Renal cortex interstitium (tissue), 11 donors: ENCODE results near the gene NXN. TPM values are rescaled to one million over a fixed set of nuclear protein-coding genes. Genes with fewer than 3 reads are reported as not detected.
"Not testable (repeated sequence)": the region's sequence is repeated elsewhere in the genome, so short reads cannot be mapped to it uniquely, and the experiment has no call there.

ENCODE experiments used
- DNase-seq, 11 donors: peaks; one replicate each; pipeline ENCODE4 v3.0.0-alpha.2; 2013; ENCODE audit warnings: low read depth in 9 of 11, low spot score in 4 of 11; ENCODE audit errors: extremely low read depth in 1 of 11
- polyA plus RNA-seq, 3 donors: library from polyadenylated mRNA; unstranded; fragments of 120-200 nt; gene quantifications; one replicate each; pipeline ENCODE4 v1.2.1, GENCODE V29; 2013; ENCODE audit not compliant: insufficient read length in 3 of 3

The NXN gene
- polyA plus RNA-seq, 3 donors, result 29.9 to 38.5 (median 33.1) TPM

DNA sequence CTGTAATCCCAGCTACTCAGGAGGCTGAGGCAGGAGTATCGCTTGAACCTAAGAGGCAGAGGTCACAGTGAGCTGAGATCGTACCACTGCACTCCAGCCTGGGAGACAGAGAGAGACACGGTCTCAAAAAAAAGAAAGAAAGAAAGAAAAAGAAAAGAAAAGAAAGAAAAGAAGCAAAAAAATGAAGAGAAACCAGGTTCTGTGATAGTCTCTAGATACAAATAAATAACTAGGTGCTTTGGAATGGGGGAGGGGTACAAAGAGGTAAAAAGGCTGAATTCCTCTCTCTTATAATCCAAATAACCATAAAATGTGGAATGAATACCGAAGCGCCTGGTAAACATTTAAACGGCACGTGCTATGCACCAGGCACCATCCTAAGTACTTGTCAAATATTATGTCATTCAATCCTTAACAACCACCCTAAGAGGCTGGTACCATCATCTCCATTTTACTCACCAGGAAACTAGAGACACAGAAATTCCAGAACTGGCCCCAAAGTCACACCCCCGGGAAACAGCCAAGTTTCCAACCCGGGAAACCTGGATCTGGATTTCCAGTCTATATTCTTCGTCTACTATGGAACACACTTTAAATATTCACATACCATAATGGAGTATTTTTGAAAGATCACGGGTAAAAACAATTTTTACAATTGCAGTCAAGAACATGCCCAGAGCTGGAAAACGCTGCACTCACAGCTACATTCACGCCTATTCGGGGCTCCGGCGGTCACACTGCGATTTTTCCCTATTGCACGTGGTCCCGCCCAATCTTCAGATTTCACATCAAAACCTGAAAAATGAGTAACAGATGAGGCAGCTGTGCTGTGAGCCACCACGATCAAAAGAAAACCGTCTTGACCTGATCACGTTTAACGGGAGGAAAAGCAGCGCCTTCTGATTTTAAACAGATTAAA, 10.5 kb downstream of the NXN start:
- no peak for DNase-seq

DNA sequence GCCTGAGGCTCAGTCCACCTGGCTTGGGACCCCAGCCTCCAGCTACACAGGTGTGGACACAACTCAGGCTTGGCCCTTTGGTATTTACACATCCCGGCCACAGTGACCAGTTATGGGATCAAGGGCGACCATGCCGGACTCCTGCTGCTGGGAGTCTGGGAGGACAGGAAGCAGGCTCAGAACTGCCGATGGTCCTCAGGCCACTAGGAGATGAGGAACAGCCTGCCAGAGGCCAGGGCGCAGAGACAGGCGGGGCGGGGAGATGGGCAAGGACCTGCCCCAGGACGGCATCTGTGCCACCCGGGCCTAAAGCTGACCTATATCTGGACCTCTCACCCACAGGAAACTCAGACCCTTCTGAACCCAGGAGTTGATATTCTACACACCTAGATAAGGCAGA, 12.5 kb downstream of the NXN start:
- DNase-seq, result no peak

DNA sequence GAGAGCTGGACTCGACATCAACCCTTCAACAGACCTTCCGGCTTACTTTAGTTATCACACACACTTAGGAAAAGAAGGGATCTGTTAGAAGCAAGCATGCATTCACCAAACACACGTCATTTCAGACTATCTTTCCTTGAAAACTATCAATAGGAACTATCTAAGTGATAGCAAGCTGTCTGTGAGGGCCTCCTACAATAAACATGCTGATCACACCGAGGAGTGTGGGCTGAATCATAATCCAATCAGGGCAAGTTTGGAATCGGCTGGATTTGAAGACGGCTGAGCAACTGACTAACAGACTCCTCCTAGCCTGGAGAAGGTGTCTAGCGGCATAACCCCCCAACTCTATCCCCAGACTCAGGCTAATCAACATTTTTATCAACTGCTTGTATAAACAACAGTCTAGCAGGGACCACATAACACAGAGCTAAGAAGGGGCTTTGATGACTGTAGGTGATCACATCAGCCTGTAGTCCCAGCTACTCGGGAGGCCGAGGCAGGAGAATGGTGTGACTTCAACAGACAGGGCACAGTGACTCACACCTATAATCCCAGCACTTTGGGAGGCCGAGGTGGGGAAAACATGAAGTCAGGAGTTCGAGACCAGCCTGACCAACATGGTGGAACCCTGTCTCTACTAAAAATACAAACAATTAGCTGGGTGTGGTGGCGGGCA, 14.1 kb downstream of the NXN start:
- DNase-seq, result no peak

DNA sequence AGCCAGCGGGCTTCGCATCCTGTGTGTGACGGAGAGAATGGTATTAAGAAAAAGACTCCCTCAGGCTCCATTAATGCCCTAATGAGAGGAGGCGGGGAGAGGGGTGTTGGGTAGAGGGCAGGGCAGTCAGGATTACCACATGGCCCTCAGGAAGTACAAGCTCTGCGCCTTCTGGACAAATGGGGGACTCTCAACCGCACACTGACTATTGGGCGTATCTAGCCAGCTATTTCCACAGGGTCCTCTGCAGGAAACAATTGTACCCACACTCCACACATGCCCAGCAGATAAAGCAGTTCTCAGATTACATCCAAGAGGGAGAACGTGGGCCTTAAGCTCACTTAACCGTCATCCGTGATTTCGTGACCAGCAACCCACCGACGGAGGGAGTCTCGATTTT, 14.7 kb downstream of the NXN start:
- no peak for DNase-seq

DNA sequence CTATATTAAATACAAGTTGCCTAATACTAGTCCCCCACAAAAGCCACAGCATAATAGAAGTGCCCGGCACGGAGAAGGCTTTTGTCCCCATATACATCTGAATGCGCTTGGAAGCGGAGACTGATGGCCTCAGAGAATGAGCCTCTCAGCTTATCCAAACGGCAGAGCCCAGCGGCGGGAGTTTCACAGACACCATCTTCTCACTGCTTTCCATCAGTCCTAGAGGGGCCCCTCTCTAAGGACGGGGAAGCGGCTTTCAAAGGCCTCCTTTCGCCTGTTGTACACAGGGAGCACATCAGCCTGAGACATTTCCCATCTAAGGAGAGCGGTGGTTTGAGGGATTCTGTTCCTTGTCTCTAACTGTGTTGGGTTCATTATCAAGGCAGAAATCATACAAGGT, 16.9 kb downstream of the NXN start:
- no peak for DNase-seq

DNA sequence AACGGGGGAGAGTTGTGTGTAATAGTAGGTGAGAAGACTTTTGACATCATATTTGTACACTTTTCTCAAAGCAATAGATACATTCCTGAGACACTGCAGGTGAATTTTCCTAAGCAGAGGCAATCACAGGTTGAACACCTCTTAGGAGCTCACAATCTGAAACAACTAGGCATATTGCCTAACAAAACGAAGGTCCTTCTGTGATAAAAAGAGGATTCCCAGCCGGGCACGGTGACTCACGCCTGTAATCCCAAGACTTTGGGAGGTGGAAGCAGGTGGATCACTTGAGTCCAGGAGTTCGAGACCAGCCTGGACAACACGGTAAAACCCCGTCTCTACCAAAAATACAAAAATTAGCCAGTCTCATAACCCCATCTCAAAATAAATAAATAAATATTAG, 17.4 kb downstream of the NXN start:
- no peak for DNase-seq

DNA sequence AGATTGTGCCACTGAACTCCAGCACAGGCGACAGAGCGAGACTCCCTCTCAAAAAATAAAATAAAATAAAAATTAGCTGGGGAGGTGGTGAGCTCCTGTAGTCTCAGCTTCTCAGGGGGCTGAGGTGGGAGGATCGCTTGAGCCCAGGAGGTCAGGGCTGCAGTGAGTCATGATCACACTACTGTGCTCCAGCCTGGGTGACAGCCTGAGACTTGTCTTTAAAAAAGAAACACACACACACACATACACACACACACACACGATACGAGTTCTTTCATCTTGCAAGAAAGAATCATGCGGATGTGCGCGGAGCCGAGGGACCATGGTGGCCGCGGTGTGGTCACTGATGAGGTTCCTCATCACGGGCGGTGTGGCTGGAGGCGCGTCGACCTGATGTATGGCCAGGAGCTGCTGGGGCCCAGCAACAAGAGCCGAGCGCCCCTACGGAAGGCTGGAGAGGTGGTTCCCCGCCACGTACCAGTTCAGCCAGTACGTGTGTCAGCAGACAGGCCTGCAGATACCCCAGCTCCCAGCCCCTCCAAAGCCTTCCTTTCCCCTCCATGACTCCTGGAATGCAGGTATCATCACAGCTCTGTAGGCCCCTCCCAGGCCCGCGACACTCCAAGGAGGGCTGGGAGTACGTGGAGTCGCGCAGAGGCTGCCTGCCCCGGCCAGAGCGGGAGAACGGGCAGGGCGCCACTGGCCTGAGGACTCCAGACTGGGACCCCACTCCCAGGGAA, 20.7 kb downstream of the NXN start:
- DNase-seq, result no peak

DNA sequence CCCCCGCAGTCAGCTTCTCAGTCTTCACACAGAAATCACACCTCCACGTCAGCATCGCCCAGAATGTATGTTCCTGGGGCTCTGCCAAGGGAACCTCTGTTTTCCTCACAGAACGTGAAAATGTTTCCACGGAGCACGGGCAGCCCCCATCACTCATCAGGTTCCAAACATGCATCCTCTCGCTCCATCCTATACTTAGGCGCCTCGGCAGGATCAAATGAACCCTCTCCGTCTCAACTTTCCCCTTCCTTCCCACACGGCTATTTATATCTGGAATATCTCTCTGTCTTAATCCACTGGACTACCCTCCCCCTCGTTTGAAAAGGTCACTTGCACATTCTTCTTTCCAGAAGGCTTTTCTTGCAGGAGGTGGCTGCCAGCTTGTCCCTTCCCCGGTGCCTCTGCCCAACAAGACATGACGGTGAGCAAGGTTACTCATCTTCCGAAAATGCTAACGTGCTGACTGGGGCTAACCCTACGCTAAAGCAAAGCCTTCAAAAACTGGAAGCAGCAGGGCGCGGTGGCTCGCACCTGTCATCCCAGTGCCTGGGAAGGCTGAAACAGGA, 21.6 kb downstream of the NXN start:
- no peak for DNase-seq

DNA sequence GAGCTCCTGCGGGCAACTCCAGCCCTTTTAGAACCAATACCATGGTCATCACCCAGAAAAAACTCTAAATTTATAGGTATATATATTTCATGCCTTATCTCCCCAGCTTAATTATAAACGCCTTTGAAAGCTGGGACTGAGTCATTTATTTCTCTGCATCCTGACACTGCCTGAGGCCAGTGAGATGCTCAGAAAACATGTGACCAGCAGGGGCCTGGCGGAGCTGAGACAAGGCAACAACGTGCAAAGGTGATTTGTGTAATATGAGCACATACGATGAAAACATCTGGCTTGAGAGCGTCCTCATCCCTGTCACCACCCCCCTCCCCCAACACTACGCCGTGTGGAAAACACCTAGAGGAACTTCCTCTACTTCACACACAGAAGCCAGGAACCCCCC, 22.7 kb downstream of the NXN start:
- no peak for DNase-seq

DNA sequence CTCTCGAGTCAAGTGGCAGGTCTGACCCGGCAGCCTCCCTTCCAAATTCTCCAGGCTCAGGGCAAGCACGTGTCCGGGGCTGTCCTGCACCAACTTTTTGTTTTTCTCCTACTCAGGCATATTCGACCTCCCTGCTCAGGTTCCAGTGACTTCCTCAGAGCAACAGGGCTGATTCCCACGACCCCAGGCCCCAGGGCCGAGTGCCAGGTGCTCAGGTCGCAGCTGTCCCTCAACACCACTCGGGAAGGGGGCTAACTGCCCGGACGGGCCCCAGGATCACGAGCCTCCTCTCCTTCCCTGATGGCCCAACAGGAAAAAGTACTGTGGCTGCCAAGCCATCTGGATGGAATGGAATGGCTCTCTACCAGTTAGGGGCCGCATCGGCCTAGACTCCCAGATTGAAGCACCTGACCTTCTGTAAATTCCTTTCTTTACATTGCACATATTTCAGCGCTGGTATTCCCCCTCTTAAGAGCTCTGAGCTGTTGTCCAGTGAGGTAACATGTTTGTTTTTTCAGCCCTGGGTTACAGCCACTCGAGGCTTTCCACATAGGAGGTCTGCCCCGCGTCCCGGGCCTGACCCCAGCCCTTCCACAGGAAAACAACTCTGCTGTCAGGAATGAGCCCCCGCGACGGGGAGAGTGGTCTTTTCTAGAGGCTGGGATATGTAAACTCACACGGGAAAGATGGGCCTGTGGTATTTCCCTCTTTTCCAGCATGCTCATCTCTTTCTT, 25.0 kb downstream of the NXN start:
- DNase-seq, result no peak

DNA sequence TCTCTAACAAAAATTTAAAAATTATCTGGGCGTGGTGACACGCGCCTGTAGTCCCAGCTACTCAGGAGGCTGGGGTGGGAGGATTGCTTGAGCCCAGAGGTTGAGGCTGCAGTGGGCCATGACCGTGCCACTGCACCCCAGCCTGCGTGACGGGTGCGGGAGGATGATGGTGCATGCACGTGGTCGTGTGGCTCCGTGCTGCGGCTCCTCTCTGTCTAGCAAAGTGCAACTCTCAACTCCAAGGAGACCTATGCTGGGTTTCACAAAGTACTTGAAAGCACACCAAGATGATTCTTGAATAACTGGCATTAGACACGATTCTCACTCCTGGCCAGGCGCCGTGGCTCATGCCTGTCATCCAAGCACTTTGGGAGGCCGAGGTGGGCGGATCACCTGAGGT, 25.8 kb downstream of the NXN start:
- DNase-seq, result no peak

DNA sequence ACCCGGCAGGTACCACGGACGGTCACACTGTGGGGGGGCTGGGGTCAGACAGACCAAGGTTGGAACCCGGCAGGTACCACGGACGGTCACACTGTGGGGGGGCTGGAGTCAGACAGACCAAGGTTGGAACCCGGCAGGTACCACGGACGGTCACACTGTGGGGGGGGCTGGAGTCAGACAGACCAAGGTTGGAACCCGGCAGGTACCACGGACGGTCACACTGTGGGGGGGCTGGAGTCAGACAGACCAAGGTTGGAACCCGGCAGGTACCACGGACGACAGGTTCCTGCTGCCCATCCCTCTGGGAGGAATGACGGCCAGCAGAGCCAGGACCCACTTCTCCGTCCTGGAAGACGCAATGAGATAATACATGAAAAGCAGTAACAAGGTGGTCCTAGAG, 27.0 kb downstream of the NXN start:
- not testable (repeated sequence) for DNase-seq

DNA sequence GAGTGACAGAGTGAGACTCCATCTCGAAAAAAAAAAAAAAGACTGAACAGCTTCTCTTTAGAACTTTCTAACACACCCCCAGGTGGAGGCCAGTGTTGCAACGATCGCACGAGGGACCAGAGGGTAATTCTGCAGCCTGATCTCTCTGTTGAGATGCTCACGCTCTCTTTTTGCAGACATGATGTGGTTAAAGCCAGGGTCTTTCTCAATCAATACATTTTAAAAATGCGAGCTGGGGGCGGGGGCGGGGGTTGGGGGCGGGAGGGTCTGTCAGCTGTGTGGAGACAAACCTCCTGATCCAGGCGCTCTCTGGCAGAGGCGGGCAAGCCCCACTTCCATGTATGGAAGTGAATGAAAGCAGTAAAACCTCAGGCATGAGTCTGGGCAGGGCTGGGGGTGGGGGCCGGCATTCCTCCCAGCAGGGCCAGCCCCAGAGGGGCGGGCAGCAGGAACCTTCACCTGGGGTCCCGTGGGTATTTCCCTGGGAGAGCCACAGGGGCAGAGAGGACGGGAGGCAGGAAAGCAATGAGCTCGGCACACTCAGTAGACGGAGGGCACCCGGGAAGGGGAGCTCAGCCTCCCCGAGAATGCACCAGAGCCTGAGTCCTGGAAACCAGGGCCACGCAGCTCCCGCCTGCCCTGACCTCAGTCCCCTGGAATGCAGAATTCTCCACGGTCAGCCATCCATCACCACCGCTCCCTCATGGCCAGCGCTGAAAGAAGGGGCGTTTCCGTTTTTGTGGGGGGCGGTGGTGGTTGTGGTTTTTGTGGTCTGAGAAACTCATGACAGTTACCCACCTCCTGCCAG, 28.0 kb downstream of the NXN start:
- peak in 2 of 11 donors; percentile 78 to 82 for DNase-seq

DNA sequence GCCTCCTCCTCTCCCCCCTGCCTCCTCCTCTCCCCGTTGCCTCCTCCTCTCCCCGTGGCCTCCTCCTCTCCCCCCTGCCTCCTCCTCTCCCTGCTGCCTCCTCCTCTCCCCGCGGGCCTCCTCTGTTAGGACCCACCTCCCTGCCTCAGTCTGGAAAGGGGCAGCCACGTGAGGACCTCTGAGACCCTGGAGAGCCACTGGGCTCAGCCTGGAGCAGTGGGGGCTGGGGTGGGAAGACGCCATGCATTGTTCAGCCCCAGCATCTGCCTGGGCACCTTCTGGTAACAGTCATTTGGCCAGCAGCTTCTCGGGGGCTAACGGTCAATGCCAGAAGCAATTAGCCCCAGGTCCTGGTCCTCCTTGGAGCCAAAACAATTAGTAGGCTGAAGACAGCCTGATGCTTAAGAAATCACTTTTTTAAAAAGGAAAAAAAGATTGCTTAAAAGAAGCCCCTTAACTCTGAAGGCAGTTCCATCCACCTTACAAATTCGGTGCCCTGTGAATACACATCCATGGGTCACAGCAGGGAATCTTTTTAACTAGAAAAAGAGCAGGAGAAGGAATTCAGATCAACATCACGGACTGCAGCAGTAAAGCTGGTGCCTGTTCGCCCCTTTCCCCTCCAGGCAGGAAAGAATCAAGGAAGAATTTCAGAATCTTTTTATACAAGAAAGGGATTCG, 29.8 kb downstream of the NXN start:
- DNase-seq, result no peak

DNA sequence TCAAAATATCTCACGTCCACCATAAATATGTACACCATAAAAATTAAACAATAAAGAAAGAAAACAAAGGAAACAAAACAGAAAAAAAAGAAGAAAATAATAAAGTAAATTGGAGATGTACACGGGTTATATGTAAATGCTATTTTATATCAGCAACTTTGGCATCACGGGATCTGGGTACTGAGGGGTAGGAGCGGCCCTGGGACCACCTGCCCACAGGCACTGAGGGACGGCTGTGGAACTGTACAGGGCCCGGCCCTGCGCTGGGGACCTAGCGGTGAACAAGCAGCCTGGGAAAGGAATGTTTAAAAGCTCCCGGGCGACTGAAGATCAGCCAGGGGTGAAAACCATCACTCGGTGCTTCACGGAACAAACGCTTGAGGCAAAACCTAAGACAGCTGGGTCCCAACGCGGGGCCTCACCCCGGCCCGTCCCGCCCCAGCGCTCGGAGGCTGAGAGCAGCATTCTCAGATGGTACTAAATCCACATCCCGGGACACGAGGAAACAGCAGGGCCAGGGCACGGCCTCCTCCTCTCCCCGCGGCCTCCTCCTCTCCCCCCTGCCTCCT, 31.2 kb downstream of the NXN start:
- DNase-seq, result no peak

DNA sequence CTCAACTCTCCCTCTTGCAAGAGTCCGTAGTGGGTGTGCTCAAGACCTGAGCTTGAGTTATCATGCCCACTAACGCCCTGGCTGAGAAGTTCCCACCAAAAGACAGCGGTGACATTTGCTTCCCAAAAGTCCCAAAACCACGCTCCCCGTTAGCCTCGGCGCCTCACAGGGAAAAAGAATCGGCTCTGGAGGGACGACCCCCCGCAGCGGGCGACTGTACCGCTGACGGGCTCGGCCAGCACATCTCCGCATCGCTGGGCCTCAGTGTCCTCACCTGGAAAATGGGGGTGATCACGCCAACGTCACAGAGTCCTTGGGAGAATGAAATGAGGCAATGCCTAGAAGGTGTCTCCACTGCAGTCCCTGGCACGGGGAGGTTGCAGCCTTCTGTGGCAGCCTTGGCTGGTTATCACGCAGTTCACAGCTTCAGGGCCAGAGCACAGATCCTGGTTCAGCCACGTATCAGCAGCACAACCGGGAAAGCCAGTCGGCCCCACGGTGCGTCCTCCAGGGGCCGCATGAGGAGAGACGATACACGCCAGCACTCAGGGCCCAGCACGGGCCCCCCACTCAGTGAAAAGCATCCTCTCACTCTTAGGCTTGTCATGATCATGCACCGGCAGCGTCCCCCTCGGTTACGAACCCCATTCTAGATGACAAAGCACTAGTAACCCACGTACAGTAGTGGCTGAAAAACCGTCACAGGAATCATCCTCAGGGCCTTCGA, 32.9 kb downstream of the NXN start:
- no peak for DNase-seq

DNA sequence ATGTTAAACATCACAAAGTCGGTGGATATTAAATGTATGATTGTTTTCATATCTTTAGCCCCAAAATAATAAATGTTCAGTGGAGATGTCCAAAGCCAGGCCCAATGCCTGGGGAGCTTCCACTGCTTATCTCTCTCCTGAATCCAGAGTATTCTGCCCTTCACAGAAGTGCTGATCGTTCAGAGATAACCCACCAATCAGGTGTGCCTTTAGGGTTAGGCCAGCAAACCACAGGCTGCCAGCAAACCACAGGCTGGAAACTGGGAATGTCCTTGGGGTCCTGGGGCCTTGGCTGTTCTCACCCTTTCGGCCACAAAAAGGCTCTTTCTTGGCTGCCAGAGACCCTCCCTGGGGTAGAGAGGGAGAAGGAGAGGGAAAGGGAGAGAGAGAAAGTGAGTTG, 33.9 kb downstream of the NXN start:
- DNase-seq, result no peak
